ENCODE results near the gene TFF3. TPM values are rescaled to one million over a fixed set of nuclear protein-coding genes. Genes with fewer than 3 reads are reported as not detected.

TFF3 gene
- polyA plus RNA-seq, 3 donors: 1.9 to 3.7 (median 2.2) TPM

- no peak for DNase-seq (ENCODE audit: low read depth in 3 of 3, low spot score in 2 of 3)
Observed at GRCh38 chr21:42324896-42325295, 9.7 kb upstream of the TFF3 start.

GRCh38 chr21:42321845-42322244, 6.6 kb upstream of the TFF3 start:
- DNase-seq (ENCODE audit: low read depth in 3 of 3, low spot score in 2 of 3): no peak

GRCh38 chr21:42321231-42321630, 6.0 kb upstream of the TFF3 start:
- DNase-seq (ENCODE audit: low read depth in 3 of 3, low spot score in 2 of 3): no peak

- no peak for DNase-seq (ENCODE audit: low read depth in 3 of 3, low spot score in 2 of 3)
Observed at GRCh38 chr21:42320791-42321190, 5.6 kb upstream of the TFF3 start.

GRCh38 chr21:42319851-42320572, 4.8 kb upstream of the TFF3 start:
- DNase-seq (ENCODE audit: low read depth in 3 of 3, low spot score in 2 of 3): no peak

- no peak for DNase-seq (ENCODE audit: low read depth in 3 of 3, low spot score in 2 of 3)
Observed at GRCh38 chr21:42319376-42319775, 4.2 kb upstream of the TFF3 start.

- no peak for DNase-seq (ENCODE audit: low read depth in 3 of 3, low spot score in 2 of 3)
Observed at GRCh38 chr21:42317826-42318746, 2.9 kb upstream of the TFF3 start.

GRCh38 chr21:42317341-42317741, 2.1 kb upstream of the TFF3 start:
- no peak for DNase-seq (ENCODE audit: low read depth in 3 of 3, low spot score in 2 of 3)

- no peak for DNase-seq (ENCODE audit: low read depth in 3 of 3, low spot score in 2 of 3)
Observed at GRCh38 chr21:42316891-42317290, 1.7 kb upstream of the TFF3 start.

- no peak for DNase-seq (ENCODE audit: low read depth in 3 of 3, low spot score in 2 of 3)
Observed at GRCh38 chr21:42314616-42315295, 453 bp downstream of the TFF3 start.

- no peak for DNase-seq (ENCODE audit: low read depth in 3 of 3, low spot score in 2 of 3)
Observed at GRCh38 chr21:42313501-42313969, 1.7 kb downstream of the TFF3 start.

GRCh38 chr21:42312626-42313104, 2.5 kb downstream of the TFF3 start:
- DNase-seq (ENCODE audit: low read depth in 3 of 3, low spot score in 2 of 3): no peak

GRCh38 chr21:42311816-42312625, 3.2 kb downstream of the TFF3 start:
- no peak for DNase-seq (ENCODE audit: low read depth in 3 of 3, low spot score in 2 of 3)

- DNase-seq (ENCODE audit: low read depth in 3 of 3, low spot score in 2 of 3): no peak
Observed at GRCh38 chr21:42311160-42311559, 4.0 kb downstream of the TFF3 start.

GRCh38 chr21:42310411-42311001, 4.7 kb downstream of the TFF3 start:
- no peak for DNase-seq (ENCODE audit: low read depth in 3 of 3, low spot score in 2 of 3)

- DNase-seq (ENCODE audit: low read depth in 3 of 3, low spot score in 2 of 3): peak in 2 of 3 donors; percentile 41 to 45
Observed at GRCh38 chr21:42309753-42310213, 5.4 kb downstream of the TFF3 start.

- DNase-seq (ENCODE audit: low read depth in 3 of 3, low spot score in 2 of 3): no peak
Observed at GRCh38 chr21:42308914-42309752, 6.1 kb downstream of the TFF3 start.

GRCh38 chr21:42308161-42308913, 6.9 kb downstream of the TFF3 start:
- DNase-seq (ENCODE audit: low read depth in 3 of 3, low spot score in 2 of 3): no peak

Data from right renal cortex interstitium (tissue), 3 donors.